ENCODE data around the gene PODN.

- TF ChIP-seq MYC (IDR thresholded peaks at IDR 0.05; ENCODE audit: low read depth, low read length): no peak
- TF ChIP-seq CTCF (IDR thresholded peaks at IDR 0.05; ENCODE audit: extremely low read depth in 1 of 2, insufficient read depth in 1 of 2, low read depth in 1 of 2, low read length in 2 of 2): no peak
- no peak for TF ChIP-seq POLR2A (IDR thresholded peaks at IDR 0.05; ENCODE audit: low read depth, low read length)
These were observed 63.1 kb downstream of the PODN start for GRCh38 chr1:53125122-53125521.
